Neural cell (in vitro differentiated cells): ENCODE results near the gene ROBO1.

Experiments
- CTCF ChIP-seq: fragments of 450-650 bp; IDR thresholded peaks from 2 replicates; pipeline ENCODE4 v1.5.1; 2014; ENCODE audit warnings: antibody characterized with exemption, mild to moderate bottlenecking, moderate library complexity; ENCODE audit not compliant: poor library complexity, severe bottlenecking
- EP300 ChIP-seq: fragments of 450-650 bp; conservative IDR thresholded peaks from 2 replicates; pipeline ENCODE4 v1.6.1; 2014; ENCODE audit warnings: antibody characterized with exemption, mild to moderate bottlenecking, moderate library complexity; ENCODE audit not compliant: poor library complexity, severe bottlenecking
- EZH2 ChIP-seq: fragments of 200-600, 300-800 bp; shearing (Covaris generic), sonication (generic); IDR thresholded peaks from 2 replicates; pipeline ENCODE4 v1.6.1; 2014; ENCODE audit warnings: antibody characterized with exemption, low read length, borderline replicate concordance, mild to moderate bottlenecking; ENCODE audit not compliant: insufficient read depth, poor library complexity, severe bottlenecking
- MXI1 ChIP-seq: fragments of 450-650 bp; conservative IDR thresholded peaks from 2 replicates; pipeline ENCODE4 v1.6.1; 2014; ENCODE audit warnings: antibody characterized with exemption, mild to moderate bottlenecking; ENCODE audit not compliant: poor library complexity, severe bottlenecking
- POLR2AphosphoS5 ChIP-seq: IDR thresholded peaks from 2 replicates; pipeline ENCODE4 v1.6.1; 2012
- RAD21 ChIP-seq: fragments of 450-650 bp; conservative IDR thresholded peaks from 2 replicates; pipeline ENCODE4 v1.6.1; 2014; ENCODE audit warnings: antibody characterized with exemption, mild to moderate bottlenecking, moderate library complexity
- REST ChIP-seq: IDR thresholded peaks from 2 replicates; pipeline ENCODE4 v1.6.1; 2012; ENCODE audit warnings: borderline replicate concordance
- SMC3 ChIP-seq: fragments of 450-650 bp; conservative IDR thresholded peaks from 2 replicates; pipeline ENCODE4 v1.6.1; 2014; ENCODE audit warnings: antibody characterized with exemption, mild to moderate bottlenecking, moderate library complexity; ENCODE audit not compliant: poor library complexity
- TAF1 ChIP-seq: IDR thresholded peaks from 2 replicates; pipeline ENCODE4 v1.6.1; 2012; ENCODE audit warnings: low read depth

GRCh38 chr3:78872195-78872594 is 895.6 kb downstream of the ROBO1 start:
- TF ChIP-seq SMC3, result no peak
- no peak for TF ChIP-seq EZH2
- TF ChIP-seq CTCF, result no peak
- no peak for TF ChIP-seq MXI1
- TF ChIP-seq REST, result no peak
- TF ChIP-seq TAF1, result no peak
- no peak for TF ChIP-seq POLR2AphosphoS5
- no peak for TF ChIP-seq EP300
- no peak for TF ChIP-seq RAD21
